KMS-11 (cell line): ENCODE measurements around the gene CST6.

Experiments used
- H2AFZ ChIP-seq: fragments of 200-600 bp; sonication (generic); 2 replicates; pipeline ENCODE4 v1.6.1; 2016; ENCODE audit warnings: antibody characterized with exemption, mixed run types, low read depth
- H3K27ac ChIP-seq: fragments of 200-600 bp; sonication (generic); 2 replicates; pipeline ENCODE4 v1.6.1; 2016; ENCODE audit warnings: mild to moderate bottlenecking, mixed run types
- H3K27me3 ChIP-seq: fragments of 200-600 bp; sonication (generic); 2 replicates; pipeline ENCODE4 v1.6.1; 2017; ENCODE audit warnings: mild to moderate bottlenecking, low read depth, mixed run types, moderate library complexity; ENCODE audit not compliant: insufficient read depth
- H3K36me3 ChIP-seq: fragments of 200-600 bp; sonication (generic); 2 replicates; pipeline ENCODE4 v1.6.1; 2017; ENCODE audit warnings: mild to moderate bottlenecking, mixed run types; ENCODE audit not compliant: insufficient read depth
- H3K4me1 ChIP-seq: fragments of 200-600 bp; sonication (generic); 2 replicates; pipeline ENCODE4 v1.6.1; 2016; ENCODE audit warnings: mild to moderate bottlenecking, low read depth, mixed run types; ENCODE audit not compliant: poor library complexity, severe bottlenecking
- H3K4me2 ChIP-seq: fragments of 200-600 bp; sonication (generic); 2 replicates; pipeline ENCODE4 v1.7.0; 2016; ENCODE audit warnings: mild to moderate bottlenecking, mixed run types
- H3K4me3 ChIP-seq: fragments of 200-600 bp; sonication (generic); IDR thresholded peaks from 2 replicates; pipeline ENCODE4 v1.6.1; 2017; ENCODE audit warnings: low read depth, low read length, mixed read lengths; ENCODE audit not compliant: insufficient read depth
- H3K79me2 ChIP-seq: fragments of 200-600 bp; sonication (generic); 2 replicates; pipeline ENCODE4 v1.6.1; 2016; ENCODE audit warnings: low read depth, mixed run types; ENCODE audit not compliant: insufficient read depth
- H3K9ac ChIP-seq: fragments of 200-600 bp; sonication (generic); 2 replicates; pipeline ENCODE4 v1.6.1; 2016; ENCODE audit warnings: mild to moderate bottlenecking, mixed run types
- H4K20me1 ChIP-seq: fragments of 200-600 bp; sonication (generic); 2 replicates; pipeline ENCODE4 v1.6.1; 2016; ENCODE audit warnings: mild to moderate bottlenecking, mixed run types; ENCODE audit not compliant: insufficient read depth
- TF ChIP-seq, protein P1 (sequence below): fragments of 200-600 bp; sonication (generic); conservative IDR thresholded peaks from 2 replicates; pipeline ENCODE4 v1.6.1; 2017; ENCODE audit warnings: low read depth, mild to moderate bottlenecking, antibody characterized with exemption, low read length, moderate library complexity, mixed read lengths

The CST6 gene

DNA sequence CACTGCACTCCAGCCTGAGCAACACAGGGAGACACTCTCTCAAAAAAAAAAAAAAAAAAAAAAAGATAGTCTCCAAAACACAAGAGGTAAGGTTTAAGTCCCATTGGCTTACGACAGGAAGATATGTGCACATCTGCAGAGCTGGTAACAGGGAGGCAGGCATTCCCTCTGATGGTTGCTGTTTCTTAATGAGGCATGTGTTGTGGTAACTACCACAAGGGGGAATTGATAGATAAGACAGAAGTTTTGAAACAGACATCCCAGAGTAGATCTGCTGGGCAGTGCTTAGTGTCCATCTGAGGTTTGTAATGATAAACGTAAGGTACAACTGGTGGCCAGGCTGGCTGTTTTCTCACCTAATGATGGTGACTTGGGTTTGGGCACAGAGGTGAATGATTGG, 14.5 kb upstream of the CST6 start:
- no peak overlapping the region for H3K27ac ChIP-seq
- no peak overlapping the region for H3K4me3 ChIP-seq
- no peaks in the 10 kb centered on the region for H3K27me3 ChIP-seq
- TF ChIP-seq, protein P1, sequence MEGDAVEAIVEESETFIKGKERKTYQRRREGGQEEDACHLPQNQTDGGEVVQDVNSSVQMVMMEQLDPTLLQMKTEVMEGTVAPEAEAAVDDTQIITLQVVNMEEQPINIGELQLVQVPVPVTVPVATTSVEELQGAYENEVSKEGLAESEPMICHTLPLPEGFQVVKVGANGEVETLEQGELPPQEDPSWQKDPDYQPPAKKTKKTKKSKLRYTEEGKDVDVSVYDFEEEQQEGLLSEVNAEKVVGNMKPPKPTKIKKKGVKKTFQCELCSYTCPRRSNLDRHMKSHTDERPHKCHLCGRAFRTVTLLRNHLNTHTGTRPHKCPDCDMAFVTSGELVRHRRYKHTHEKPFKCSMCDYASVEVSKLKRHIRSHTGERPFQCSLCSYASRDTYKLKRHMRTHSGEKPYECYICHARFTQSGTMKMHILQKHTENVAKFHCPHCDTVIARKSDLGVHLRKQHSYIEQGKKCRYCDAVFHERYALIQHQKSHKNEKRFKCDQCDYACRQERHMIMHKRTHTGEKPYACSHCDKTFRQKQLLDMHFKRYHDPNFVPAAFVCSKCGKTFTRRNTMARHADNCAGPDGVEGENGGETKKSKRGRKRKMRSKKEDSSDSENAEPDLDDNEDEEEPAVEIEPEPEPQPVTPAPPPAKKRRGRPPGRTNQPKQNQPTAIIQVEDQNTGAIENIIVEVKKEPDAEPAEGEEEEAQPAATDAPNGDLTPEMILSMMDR, result no peak
- H3K4me2 ChIP-seq, result no peak overlapping the region
- H3K4me1 ChIP-seq, result peaks cover 4% of the 10 kb centered on the region
- no peak overlapping the region for H2AFZ ChIP-seq
- H4K20me1 ChIP-seq, result no peaks in the 10 kb centered on the region
- no peak overlapping the region for H3K9ac ChIP-seq
- peaks cover 19% of the 10 kb centered on the region for H3K79me2 ChIP-seq
- no peaks in the 10 kb centered on the region; the same call in 1 of the 2 replicates for H3K36me3 ChIP-seq

DNA sequence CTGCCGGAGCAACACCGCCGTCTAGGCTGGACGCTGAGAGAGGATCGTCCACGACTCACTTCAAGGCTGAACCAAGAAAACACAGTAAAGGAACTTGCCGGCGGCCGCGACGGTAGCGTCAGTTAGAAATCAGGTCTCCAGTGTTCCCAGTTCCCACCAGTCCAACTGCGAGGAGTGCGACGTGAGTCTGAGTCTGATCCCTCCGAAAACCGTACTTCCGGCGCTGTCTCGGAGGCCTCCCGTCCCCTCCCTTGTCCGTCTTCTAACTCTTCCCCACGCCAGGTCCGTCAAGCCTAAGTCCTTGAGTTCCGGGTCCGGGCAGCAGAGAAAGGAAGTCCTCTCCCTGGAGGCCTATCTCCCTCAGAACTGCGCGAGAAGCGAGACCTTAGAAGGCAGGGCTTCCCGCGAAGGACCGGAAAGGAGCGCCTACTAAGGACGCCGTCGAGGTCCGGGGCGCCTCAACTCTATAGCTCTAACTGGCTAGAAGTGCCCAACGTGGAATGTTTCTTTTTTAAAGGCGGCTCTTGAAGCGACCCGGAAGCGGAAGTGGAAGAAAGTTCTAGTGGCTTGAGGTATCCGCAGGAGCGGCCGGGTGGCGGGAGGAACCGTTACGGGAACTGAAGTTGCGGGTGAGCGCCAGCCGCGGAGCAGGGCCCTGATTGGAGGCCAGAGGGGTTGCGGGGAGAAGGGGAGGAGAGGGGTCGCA, 9.7 kb upstream of the CST6 start, which contains the start of the genes BANF1 and EIF1AD:
TSS of gene BANF1 (plus strand) at position 562 of the 706 bp plus-strand sequence. CDS start 748 bp downstream, outside the sequence.
TSS of gene EIF1AD (minus strand) at position 216 of the 706 bp plus-strand sequence. CDS start 1,768 bp downstream, outside the sequence.
- Histone ChIP-seq H3K27me3 (no peaks in the 10 kb centered on the region), H3K79me2 (peaks cover 27% of the 10 kb centered on the region), H3K9ac (peak within 1 kb of the TSS; percentile 63), H3K27ac (peak within 1 kb of the TSS; percentile 72), H3K4me1 (peaks cover 16% of the 10 kb centered on the region), H3K36me3 (peaks cover 5% of the 10 kb centered on the region; the same call in 1 of the 2 replicates), H2AFZ (peak within 1 kb of the TSS; percentile 58; the same call in 1 of the 2 replicates), H3K4me2 (peak within 1 kb of the TSS; percentile 72), H4K20me1 (no peaks in the 10 kb centered on the region), H3K4me3 (no peak within 1 kb of the TSS)
- TF ChIP-seq, protein P1, result no peak

DNA sequence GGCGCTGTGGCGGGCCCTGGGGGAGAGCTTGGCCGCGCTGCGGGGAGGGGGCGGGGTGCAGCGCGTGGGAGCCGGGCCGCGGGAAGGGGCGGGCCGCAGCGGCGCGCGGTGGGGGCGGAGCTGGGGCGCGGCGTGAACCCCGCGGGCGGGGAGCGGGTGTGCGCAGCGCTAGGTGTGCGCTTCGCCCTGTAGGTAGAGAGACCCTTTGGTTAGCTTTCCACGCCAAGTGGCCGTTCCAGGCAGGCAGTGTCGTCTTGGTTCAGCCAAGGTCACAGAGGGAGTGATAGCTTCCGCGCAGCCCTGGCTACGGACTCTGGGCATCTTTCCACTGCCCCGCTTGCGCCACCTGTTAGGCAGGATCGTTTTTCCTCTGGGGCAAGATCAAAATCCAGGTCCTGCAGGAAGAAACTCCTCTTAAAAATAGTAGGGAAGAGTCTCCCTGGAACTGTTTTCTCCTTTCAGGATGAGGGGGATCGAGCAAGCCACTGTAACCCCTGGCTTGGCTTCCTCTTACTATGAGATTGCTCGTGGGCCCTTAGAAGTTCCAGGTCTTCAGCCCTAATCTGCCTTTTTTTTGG, 9.1 kb upstream of the CST6 start:
- Histone ChIP-seq H3K27me3 (no peaks in the 10 kb centered on the region), H3K36me3 (0 out of 2 replicates have a peak, but pooled peaks cover 5% of the 10 kb centered on the region), H3K4me3 (no peak overlapping the region), H3K27ac (peak overlapping the region; percentile 72), H2AFZ (peak overlapping the region; percentile 58; the same call in 1 of the 2 replicates), H3K9ac (peak overlapping the region; percentile 63), H3K4me2 (peak overlapping the region; percentile 71), H4K20me1 (no peaks in the 10 kb centered on the region), H3K79me2 (peaks cover 27% of the 10 kb centered on the region), H3K4me1 (peaks cover 16% of the 10 kb centered on the region)
- TF ChIP-seq, protein P1, result no peak

DNA sequence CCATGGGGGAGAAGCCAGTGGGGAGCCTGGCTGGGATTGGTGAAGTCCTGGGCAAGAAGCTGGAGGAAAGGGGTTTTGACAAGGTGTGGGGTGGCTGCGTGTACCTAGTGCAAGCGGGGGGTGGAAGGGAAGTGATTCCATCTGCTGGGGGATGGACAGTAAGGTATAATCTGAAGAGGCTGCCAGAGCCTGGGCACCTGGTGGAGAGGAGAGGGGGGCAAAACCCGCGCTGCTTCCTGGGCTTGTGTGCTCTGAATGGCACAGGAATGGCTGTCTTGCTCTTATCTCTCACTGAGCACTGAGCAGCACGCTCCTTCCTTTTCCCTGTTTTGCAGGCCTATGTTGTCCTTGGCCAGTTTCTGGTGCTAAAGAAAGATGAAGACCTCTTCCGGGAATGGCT, 8.5 kb upstream of the CST6 start:
- 0 out of 2 replicates have a peak, but pooled peaks cover 5% of the 10 kb centered on the region for H3K36me3 ChIP-seq
- TF ChIP-seq, protein P1, result no peak
- no peaks in the 10 kb centered on the region for H4K20me1 ChIP-seq
- H3K4me1 ChIP-seq, result peaks cover 21% of the 10 kb centered on the region
- no peaks in the 10 kb centered on the region for H3K27me3 ChIP-seq
- no peak overlapping the region for H2AFZ ChIP-seq
- no peak overlapping the region for H3K4me3 ChIP-seq
- peaks cover 27% of the 10 kb centered on the region for H3K79me2 ChIP-seq
- H3K9ac ChIP-seq, result peak overlapping the region; percentile 63; the same call in 1 of the 2 replicates
- H3K27ac ChIP-seq, result peak overlapping the region; percentile 21; the same call in 1 of the 2 replicates
- peak overlapping the region; percentile 71 for H3K4me2 ChIP-seq
